Astrocyte (in vitro differentiated cells and primary cell): Measurements from ENCODE around the gene SKIC2. TPM values are rescaled to one million over a fixed set of nuclear protein-coding genes. Genes with fewer than 3 reads are reported as not detected.

Source experiments
- DNase-seq: peaks from one replicate; pipeline ENCODE4 v3.0.0-alpha.2; 2010; ENCODE audit warnings: low read depth
- FAIRE-seq: peaks from 2 replicates; lab custom pipeline; 2011; peaks lifted over from hg19 to GRCh38; lab: Jason Lieb, UNC
- H2AFZ ChIP-seq: 2 replicates; pipeline ENCODE4 v1.6.0; 2012; ENCODE audit warnings: low read depth, low read length, inconsistent platforms
- H3K27ac ChIP-seq: 2 replicates; pipeline ENCODE4 v1.5.1; 2011; ENCODE audit warnings: low read depth, low read length, inconsistent platforms
- H3K27me3 ChIP-seq: 2 replicates; pipeline ENCODE4 v1.6.0; 2011; ENCODE audit warnings: low read length, inconsistent platforms; ENCODE audit not compliant: insufficient read depth
- H3K36me3 ChIP-seq: 2 replicates; pipeline ENCODE4 v1.5.1; 2011; ENCODE audit warnings: low read length, inconsistent platforms; ENCODE audit not compliant: insufficient read depth
- H3K4me1 ChIP-seq: 2 replicates; pipeline ENCODE4 v1.5.1; 2011; ENCODE audit warnings: low read length, inconsistent platforms; ENCODE audit not compliant: insufficient read depth
- H3K4me2 ChIP-seq: 2 replicates; pipeline ENCODE4 v1.6.0; 2012; ENCODE audit warnings: low read length, inconsistent platforms
- H3K4me3 ChIP-seq: 2 replicates; pipeline ENCODE4 v1.5.1; 2011; ENCODE audit warnings: low read depth, mild to moderate bottlenecking, low read length, inconsistent platforms; ENCODE audit not compliant: insufficient read depth
- H3K79me2 ChIP-seq: 2 replicates; pipeline ENCODE4 v1.6.0; 2012; ENCODE audit warnings: mild to moderate bottlenecking, low read length, inconsistent platforms; ENCODE audit not compliant: insufficient read depth
- H3K9ac ChIP-seq: 2 replicates; pipeline ENCODE4 v1.6.0; 2012; ENCODE audit warnings: mild to moderate bottlenecking, low read length, inconsistent platforms
- H3K9me3 ChIP-seq: 2 replicates; pipeline ENCODE4 v1.5.1; 2012; ENCODE audit warnings: low read depth, mild to moderate bottlenecking, low read length, inconsistent platforms; ENCODE audit not compliant: insufficient read depth
- H4K20me1 ChIP-seq: 2 replicates; pipeline ENCODE4 v1.6.0; 2012; ENCODE audit warnings: low read length, inconsistent platforms; ENCODE audit not compliant: insufficient read depth
- H3K27ac Mint-ChIP-seq: one replicate; pipeline ENCODE4 v1.8.0; 2021; ENCODE audit warnings: mild to moderate bottlenecking, mixed read lengths; ENCODE audit not compliant: unreplicated experiment
- H3K27me3 Mint-ChIP-seq: one replicate; pipeline ENCODE4 v1.8.0; 2021; ENCODE audit warnings: low read depth, mixed read lengths; ENCODE audit not compliant: unreplicated experiment
- H3K36me3 Mint-ChIP-seq: one replicate; pipeline ENCODE4 v1.8.0; 2021; ENCODE audit warnings: low read depth, mixed read lengths; ENCODE audit not compliant: unreplicated experiment
- H3K4me1 Mint-ChIP-seq: one replicate; pipeline ENCODE4 v1.8.0; 2021; ENCODE audit warnings: low read depth, mixed read lengths; ENCODE audit not compliant: unreplicated experiment
- H3K4me3 Mint-ChIP-seq: one replicate; pipeline ENCODE4 v1.8.0; 2021; ENCODE audit warnings: mild to moderate bottlenecking, moderate library complexity, mixed read lengths; ENCODE audit not compliant: unreplicated experiment
- H3K9me3 Mint-ChIP-seq: one replicate; pipeline ENCODE4 v1.8.0; 2021; ENCODE audit warnings: mild to moderate bottlenecking, mixed read lengths; ENCODE audit not compliant: unreplicated experiment
- EZH2 ChIP-seq: IDR thresholded peaks from 2 replicates; pipeline ENCODE4 v1.6.1; 2012; ENCODE audit warnings: mild to moderate bottlenecking, low read length, inconsistent platforms; ENCODE audit not compliant: insufficient read depth
- total RNA-seq: library from RNA; stranded (reverse); gene quantifications from 2 replicates; pipeline ENCODE4 v1.2.1, GENCODE V29; 2021
- TF ChIP-seq, protein P1 (sequence below): IDR thresholded peaks from 2 replicates; pipeline ENCODE4 v1.5.1; 2011; ENCODE audit warnings: low read depth, mild to moderate bottlenecking, inconsistent platforms, low read length, moderate library complexity; ENCODE audit not compliant: insufficient read depth

The SKIC2 gene
- total RNA-seq, 1 donor from 2014 or later: 79.1 TPM

GRCh38 chr6:31919624-31920303 lies 39.2 kb upstream of the SKIC2 start:
- peaks cover 20% of the 10 kb centered on the region for H3K27me3 Mint-ChIP-seq

GRCh38 chr6:31920811-31921210 lies 38.2 kb upstream of the SKIC2 start:
- Histone ChIP-seq H3K27ac (no peak overlapping the region), H3K9ac (no peak overlapping the region), H3K27me3 (no peaks in the 10 kb centered on the region), H3K4me2 (no peak overlapping the region), H2AFZ (no peak overlapping the region), H3K79me2 (no peaks in the 10 kb centered on the region), H3K9me3 (no peaks in the 10 kb centered on the region), H3K36me3 (no peaks in the 10 kb centered on the region), H3K4me3 (no peak overlapping the region), H4K20me1 (no peaks in the 10 kb centered on the region), H3K4me1 (no peaks in the 10 kb centered on the region)
- FAIRE-seq: no peak
- Mint-ChIP-seq H3K36me3 (no peaks in the 10 kb centered on the region), H3K4me1 (no peaks in the 10 kb centered on the region), H3K27me3 (peaks cover 23% of the 10 kb centered on the region), H3K27ac (no peak overlapping the region), H3K9me3 (no peaks in the 10 kb centered on the region), H3K4me3 (no peak overlapping the region)
- TF ChIP-seq EZH2: no peak
- TF ChIP-seq, protein P1, sequence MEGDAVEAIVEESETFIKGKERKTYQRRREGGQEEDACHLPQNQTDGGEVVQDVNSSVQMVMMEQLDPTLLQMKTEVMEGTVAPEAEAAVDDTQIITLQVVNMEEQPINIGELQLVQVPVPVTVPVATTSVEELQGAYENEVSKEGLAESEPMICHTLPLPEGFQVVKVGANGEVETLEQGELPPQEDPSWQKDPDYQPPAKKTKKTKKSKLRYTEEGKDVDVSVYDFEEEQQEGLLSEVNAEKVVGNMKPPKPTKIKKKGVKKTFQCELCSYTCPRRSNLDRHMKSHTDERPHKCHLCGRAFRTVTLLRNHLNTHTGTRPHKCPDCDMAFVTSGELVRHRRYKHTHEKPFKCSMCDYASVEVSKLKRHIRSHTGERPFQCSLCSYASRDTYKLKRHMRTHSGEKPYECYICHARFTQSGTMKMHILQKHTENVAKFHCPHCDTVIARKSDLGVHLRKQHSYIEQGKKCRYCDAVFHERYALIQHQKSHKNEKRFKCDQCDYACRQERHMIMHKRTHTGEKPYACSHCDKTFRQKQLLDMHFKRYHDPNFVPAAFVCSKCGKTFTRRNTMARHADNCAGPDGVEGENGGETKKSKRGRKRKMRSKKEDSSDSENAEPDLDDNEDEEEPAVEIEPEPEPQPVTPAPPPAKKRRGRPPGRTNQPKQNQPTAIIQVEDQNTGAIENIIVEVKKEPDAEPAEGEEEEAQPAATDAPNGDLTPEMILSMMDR: no peak
- DNase-seq: no peak

More at GRCh38 chr6:31919624-31920303, 39.2 kb upstream of the SKIC2 start:
- H3K4me3 ChIP-seq: no peak overlapping the region
- Mint-ChIP-seq H3K36me3 (no peaks in the 10 kb centered on the region), H3K9me3 (no peaks in the 10 kb centered on the region), H3K4me1 (no peaks in the 10 kb centered on the region), H3K27ac (no peak overlapping the region), H3K4me3 (no peak overlapping the region)
- no peaks in the 10 kb centered on the region for H4K20me1 ChIP-seq
- no peak for TF ChIP-seq EZH2
- TF ChIP-seq, protein P1: no peak
- no peak overlapping the region for H3K9ac ChIP-seq
- FAIRE-seq: no peak
- H3K79me2 ChIP-seq: no peaks in the 10 kb centered on the region
- no peak overlapping the region for H3K4me2 ChIP-seq
- H3K9me3 ChIP-seq: no peaks in the 10 kb centered on the region
- no peaks in the 10 kb centered on the region for H3K4me1 ChIP-seq
- H3K27me3 ChIP-seq: no peaks in the 10 kb centered on the region
- DNase-seq: no peak
- H3K27ac ChIP-seq: no peak overlapping the region
- no peak overlapping the region for H2AFZ ChIP-seq
- H3K36me3 ChIP-seq: no peaks in the 10 kb centered on the region

- H3K36me3 ChIP-seq: no peaks in the 10 kb centered on the region
- no peak overlapping the region for H3K4me2 ChIP-seq
- DNase-seq (no peak), FAIRE-seq (no peak)
- H3K27ac Mint-ChIP-seq: no peak overlapping the region
- no peak overlapping the region for H3K9ac ChIP-seq
- peaks cover 29% of the 10 kb centered on the region for H3K27me3 Mint-ChIP-seq
- H3K36me3 Mint-ChIP-seq: no peaks in the 10 kb centered on the region
- H3K4me1 ChIP-seq: no peaks in the 10 kb centered on the region
- H3K27me3 ChIP-seq: peaks cover 4% of the 10 kb centered on the region
- H3K9me3 Mint-ChIP-seq: no peaks in the 10 kb centered on the region
- H3K9me3 ChIP-seq: no peaks in the 10 kb centered on the region
- no peaks in the 10 kb centered on the region for H4K20me1 ChIP-seq
- H3K4me3 ChIP-seq: no peak overlapping the region
- no peaks in the 10 kb centered on the region for H3K4me1 Mint-ChIP-seq
- H3K79me2 ChIP-seq: no peaks in the 10 kb centered on the region
- H2AFZ ChIP-seq: no peak overlapping the region
- no peak for TF ChIP-seq EZH2
- TF ChIP-seq, protein P1: no peak
- no peak overlapping the region for H3K4me3 Mint-ChIP-seq
- no peak overlapping the region for H3K27ac ChIP-seq
Measured at GRCh38 chr6:31922942-31923341, 36.0 kb upstream of the SKIC2 start.
